NCI-H526 treated with DMSO at 0.1 percent for 48 hours (cell line): ENCODE results near the gene TPBGL.

Source experiments
- DNase-seq: peaks from one replicate; lab custom pipeline; 2025; lab: John Stamatoyannopoulos, UW

The TPBGL gene, protein sequence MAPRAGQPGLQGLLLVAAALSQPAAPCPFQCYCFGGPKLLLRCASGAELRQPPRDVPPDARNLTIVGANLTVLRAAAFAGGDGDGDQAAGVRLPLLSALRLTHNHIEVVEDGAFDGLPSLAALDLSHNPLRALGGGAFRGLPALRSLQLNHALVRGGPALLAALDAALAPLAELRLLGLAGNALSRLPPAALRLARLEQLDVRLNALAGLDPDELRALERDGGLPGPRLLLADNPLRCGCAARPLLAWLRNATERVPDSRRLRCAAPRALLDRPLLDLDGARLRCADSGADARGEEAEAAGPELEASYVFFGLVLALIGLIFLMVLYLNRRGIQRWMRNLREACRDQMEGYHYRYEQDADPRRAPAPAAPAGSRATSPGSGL

DNA sequence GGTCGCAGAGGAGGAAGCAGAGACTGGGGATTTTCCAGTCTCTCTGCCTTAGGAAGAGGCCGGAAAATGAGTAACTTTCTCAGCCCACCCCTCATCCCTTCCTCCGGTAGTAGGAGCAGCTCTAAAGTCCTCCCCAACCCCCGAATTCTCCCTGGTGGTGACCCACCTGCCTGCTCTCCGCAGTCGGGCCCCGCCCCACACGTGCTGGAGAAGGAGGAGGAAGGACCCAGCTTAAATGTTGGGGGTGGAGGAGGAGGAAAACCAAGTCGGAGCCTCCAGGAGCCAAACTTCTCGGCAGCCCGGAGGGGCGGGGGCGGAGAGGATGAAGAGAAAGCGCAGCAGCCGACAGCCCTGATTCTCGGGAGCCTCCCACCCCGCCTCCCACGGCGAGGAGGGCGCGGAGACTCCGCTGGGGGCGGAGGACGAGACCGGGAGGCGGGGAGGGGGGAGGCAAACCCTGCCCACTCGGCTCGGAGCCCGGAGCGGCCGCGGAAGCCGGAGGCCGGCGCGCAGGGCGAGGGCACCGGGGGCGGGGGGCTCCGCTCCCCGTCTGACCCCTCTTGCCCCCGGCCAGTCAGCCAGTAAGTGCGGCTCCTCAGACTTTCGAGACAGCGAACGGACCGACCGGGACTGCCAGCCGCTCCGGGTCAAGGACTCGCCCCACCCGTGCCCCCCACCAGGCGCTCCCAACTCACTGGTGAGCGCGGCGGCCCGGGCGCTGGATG lies at the start of gene TPBGL:
Gene TPBGL (plus strand): TSS at position 464 of the 725 bp plus-strand sequence. CDS start 276 bp downstream, outside the sequence.
- no peak for DNase-seq

- DNase-seq, result no peak
These were observed 49.2 kb upstream of the TPBGL start for GRCh38 chr11:75191330-75191717.

DNA sequence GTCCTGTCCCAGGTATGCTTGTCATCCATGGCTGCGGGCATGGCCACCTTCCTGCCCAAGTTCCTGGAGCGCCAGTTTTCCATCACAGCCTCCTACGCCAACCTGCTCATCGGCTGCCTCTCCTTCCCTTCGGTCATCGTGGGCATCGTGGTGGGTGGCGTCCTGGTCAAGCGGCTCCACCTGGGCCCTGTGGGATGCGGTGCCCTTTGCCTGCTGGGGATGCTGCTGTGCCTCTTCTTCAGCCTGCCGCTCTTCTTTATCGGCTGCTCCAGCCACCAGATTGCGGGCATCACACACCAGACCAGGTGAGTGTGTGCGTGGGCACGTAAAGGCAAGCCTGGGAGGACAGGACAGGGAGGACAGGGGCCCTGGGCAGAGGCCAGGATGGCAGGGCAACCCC lies 47.3 kb upstream of the TPBGL start:
- DNase-seq, result no peak

GRCh38 chr11:75193711-75194110 lies 46.9 kb upstream of the TPBGL start:
- no peak for DNase-seq

DNA sequence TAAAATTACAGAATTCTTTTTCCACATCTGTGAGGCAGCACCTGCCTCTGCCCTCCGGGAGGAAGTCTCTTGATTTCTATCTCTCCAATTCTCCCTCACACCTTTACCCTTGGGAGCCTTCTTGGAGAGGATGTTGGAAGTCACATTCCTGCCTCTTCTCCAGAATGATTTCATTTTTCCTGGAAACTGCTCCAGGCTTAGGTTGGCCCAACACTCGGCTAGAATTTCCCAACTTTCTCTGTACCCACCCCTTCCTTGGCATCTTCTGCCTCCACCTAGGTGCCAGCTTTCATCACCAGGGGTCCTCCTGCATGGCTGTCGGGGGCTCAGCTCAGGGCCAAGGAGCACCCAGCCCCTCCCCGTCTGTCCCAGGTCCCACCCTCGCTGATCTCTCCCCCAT lies 46.4 kb upstream of the TPBGL start:
- no peak for DNase-seq

DNA sequence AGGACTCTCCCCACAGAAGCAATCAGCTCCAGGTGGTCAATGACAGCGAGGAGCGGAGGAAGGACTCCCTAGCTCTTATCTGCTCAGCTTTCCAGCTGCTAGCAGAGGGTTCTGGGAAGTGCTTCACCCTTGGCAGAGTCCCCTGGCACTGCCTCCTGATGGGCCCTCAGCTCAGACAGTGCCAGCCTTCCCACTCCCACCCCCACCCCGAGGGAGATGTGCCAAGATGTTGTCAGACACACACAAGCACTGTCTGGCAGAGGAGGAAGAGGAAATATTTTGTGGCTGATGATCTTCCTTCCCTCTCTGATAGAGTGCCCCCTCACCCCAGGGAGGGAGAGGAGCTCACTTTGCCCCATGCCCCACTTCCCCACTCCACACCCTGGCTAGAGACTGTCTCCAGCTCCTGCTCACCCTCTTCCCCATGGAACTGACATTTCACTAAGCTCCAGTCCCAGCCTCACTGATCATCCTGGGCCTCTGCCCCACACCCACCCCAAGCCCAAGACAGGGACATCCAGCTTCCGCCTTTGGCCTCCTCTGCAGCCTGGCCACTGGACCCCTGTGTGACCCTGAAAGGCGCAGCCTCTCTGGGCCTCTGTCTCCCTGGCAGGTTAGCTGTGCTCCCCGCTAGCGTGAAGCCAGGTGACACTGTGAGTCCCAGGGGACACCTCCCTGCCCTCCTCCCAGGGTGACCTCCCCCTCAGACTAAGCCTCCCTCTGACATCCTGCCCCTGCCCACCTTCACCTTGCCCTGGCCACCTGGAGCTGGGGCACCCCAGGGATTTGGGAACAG lies 45.2 kb upstream of the TPBGL start:
- no peak for DNase-seq

DNA sequence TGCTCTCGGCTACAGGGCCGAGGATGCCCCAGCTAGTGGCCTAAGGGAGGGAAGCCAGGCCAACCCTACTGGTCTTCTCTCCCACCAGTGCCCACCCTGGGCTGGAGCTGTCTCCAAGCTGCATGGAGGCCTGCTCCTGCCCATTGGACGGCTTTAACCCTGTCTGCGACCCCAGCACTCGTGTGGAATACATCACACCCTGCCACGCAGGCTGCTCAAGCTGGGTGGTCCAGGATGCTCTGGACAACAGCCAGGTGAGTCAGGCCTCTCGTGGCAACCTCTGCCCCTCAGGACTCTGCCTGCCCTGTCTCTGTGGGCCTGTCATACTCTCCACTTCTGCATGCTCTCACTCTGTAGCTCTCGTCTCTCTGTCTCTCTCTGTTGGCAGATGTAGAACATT lies 44.1 kb upstream of the TPBGL start:
- DNase-seq, result no peak

- no peak for DNase-seq
These were observed 42.9 kb upstream of the TPBGL start for GRCh38 chr11:75197512-75198277.

GRCh38 chr11:75198278-75198973 lies 42.1 kb upstream of the TPBGL start:
- no peak for DNase-seq

DNA sequence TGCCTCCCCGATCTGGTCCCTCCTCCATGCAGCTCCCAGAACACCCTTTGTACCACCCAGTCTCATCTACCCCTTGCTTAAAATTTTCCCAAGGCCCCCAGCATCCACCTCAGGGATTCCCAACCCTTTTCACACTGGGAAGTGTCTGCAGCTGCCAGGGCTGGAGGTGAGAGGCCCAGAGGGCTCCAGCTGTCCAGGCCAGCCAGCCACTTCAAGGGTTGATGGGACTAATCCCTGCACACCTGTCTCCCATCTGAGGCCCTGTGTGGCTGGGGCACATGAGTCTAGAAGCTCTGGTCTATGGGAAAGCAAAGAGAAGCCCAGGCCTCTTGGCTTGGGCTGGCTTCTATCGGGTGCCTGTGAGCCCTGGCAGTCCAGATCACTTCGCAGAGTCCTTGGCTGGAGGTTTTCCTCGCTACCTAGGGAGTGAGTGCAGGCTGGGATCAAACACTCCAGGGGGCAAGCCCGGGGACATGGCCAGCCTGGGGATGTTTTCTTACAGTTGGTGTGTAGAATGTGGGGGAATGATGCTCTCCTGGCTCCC lies 41.1 kb upstream of the TPBGL start:
- no peak for DNase-seq

- no peak for DNase-seq
These were observed 40.5 kb upstream of the TPBGL start for GRCh38 chr11:75200051-75200450.

- no peak for DNase-seq
These were observed 40.0 kb upstream of the TPBGL start for GRCh38 chr11:75200531-75200930.

- no peak for DNase-seq
These were observed 38.8 kb upstream of the TPBGL start for GRCh38 chr11:75201771-75202170.

GRCh38 chr11:75202195-75202594 lies 38.4 kb upstream of the TPBGL start:
- no peak for DNase-seq

DNA sequence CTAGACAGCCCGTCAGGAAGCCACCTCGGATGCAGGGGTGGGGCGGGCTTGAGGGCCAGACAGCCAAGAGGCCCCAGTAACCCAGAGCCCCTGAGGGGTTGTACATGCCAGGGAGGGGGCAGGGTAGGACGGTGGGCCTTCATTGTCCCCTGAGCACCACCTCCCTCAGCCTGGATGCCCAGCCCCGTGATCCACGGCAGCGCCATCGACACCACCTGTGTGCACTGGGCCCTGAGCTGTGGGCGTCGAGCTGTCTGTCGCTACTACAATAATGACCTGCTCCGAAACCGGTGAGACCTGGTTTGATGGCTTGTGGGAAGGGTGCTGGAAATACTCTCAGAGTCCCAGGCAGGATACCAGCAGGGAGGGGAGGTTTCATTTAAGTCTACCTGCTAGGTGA lies 37.4 kb upstream of the TPBGL start:
- peak; percentile 13 for DNase-seq

GRCh38 chr11:75203641-75204011 lies 36.9 kb upstream of the TPBGL start:
- no peak for DNase-seq

GRCh38 chr11:75204012-75204674 lies 36.4 kb upstream of the TPBGL start:
- DNase-seq, result no peak

DNA sequence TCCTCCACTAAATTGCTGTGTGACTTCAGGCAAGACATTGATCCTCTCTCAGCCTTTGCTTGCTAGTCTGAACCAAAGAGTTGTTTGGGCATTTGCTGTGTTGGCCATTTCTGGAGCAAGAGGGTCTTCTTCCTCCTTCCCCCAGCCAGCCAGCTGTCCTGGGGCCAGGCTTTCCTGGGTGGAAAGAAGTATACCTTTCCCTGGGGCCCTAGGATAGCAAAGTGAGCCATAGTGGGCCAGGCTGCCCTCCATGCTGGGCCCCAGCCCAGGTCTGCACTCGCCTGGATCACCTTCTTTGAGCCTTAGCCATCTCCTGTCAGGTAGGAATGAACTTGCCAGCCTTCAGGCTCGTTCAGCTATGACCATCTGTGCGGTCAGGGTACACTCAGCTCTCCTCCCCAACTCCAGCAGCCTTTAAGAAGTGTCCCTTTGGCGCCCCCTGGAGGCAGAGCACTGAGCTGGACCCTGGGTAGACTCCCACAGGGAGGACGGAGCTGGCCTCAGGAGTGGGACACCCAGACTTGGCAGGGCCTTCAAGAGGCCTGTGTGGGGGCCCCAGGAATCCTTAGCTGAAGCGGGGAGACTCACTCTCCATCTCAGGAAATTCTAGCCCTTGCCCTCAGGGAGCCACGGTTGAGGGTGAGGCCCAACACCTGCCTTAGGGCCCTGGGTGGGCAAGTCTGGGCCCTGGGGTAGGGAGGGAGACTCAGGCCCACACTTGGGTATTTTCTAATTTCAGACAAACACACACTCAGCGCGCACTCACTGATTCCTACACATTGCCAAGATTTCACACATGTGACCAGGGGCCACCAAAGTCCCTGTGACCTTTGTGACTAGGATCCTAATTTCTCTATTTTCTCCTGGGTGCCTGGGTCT lies 35.6 kb upstream of the TPBGL start:
- DNase-seq, result peak; percentile 41

GRCh38 chr11:75205564-75206020 lies 35.0 kb upstream of the TPBGL start:
- DNase-seq, result no peak
